Fibroblast of upper back skin (primary cell): Measurements from ENCODE around the gene APOL3.
"Not testable (repeated sequence)": the region's sequence is repeated elsewhere in the genome, so short reads cannot be mapped to it uniquely, and the experiment has no call there.

Experiments used
- DNase-seq: peaks from one replicate; pipeline ENCODE4 v3.0.0-alpha.2; 2013

Gene APOL3, protein sequence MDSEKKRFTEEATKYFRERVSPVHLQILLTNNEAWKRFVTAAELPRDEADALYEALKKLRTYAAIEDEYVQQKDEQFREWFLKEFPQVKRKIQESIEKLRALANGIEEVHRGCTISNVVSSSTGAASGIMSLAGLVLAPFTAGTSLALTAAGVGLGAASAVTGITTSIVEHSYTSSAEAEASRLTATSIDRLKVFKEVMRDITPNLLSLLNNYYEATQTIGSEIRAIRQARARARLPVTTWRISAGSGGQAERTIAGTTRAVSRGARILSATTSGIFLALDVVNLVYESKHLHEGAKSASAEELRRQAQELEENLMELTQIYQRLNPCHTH

DNA sequence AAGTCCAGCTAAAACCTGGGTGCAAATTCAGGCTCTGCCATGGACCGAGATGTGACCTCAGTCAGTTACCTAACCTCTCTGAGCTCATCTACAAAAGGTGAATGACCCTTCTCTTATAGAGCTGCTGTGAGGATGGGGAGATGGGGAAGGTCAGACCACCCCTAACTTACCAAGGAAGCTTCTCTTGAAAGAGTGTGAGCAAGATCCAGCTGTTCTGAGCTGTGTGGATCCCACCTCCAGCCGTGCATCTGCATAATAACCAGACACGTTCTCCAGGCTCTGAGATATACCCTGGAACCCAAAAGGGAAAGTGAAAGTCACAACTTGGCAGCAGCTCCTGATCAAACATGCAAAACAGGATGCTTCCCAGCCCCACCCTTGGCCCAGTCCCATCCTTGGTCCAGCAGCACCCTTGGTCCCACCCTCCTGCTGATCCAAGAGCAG lies at the start of gene APOL3:
APOL3 (minus strand) TSS at position 257 of the 444 bp plus-strand sequence. CDS start 11,700 bp downstream, outside the sequence.
- DNase-seq = peak; percentile 46

DNA sequence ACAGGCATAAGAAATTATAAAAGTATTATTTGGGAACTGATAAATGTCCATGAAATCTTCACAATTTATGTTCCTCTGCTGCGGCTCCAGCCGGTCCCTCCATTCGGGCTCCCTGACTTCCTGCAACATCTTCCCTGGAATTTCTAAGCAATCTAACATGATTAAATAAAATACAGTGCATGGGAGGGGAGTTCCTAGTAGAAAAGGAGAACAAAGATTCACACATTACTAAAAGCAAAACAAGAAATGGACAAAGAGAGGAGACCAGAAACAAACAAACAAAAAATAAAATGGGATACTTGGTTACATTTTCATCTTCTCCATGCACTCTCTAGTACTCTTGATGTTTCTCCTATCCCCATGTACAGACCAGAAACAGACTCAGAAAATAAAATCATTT lies 49.7 kb upstream of the APOL3 start:
- no peak for DNase-seq

DNA sequence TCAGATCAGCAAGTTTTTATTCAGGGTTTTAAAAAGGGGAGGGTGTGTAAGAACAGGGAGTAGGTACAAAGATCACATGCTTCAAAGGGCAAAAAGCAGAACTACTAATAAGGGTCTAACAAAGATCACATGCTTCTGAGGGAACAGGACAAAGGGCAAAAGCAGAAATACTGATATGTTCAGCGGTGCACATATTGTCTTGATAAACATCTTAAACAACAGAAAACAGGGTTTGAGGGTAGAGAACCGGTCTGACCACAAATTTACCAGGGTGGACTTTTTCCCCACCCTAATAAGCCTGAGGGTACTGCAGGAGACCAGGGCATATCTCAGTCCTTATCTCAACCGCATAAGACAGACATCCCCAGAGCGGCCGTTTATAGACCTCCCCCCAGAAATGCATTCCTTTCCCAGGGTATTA lies 48.9 kb upstream of the APOL3 start:
- not testable (repeated sequence) for DNase-seq

DNA sequence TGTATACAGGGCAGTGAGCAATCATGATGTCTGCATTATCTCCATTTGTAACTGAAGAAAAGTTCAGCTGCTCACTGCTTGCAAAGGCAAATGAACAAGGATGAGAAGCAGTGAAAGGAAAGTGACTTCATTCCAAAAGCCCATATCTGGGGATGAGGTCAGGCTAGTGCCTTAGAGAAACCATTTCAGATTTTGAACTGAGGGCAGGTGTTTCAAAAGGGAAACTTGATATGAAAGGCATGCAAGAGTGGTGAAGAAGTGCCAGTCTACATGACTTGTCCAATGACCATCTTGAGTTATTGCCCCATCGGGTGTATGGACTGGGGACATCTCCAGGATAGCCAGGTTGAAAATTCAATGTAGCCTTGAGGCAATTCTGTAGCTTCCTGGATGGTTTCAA lies 48.4 kb upstream of the APOL3 start:
- no peak for DNase-seq

DNA sequence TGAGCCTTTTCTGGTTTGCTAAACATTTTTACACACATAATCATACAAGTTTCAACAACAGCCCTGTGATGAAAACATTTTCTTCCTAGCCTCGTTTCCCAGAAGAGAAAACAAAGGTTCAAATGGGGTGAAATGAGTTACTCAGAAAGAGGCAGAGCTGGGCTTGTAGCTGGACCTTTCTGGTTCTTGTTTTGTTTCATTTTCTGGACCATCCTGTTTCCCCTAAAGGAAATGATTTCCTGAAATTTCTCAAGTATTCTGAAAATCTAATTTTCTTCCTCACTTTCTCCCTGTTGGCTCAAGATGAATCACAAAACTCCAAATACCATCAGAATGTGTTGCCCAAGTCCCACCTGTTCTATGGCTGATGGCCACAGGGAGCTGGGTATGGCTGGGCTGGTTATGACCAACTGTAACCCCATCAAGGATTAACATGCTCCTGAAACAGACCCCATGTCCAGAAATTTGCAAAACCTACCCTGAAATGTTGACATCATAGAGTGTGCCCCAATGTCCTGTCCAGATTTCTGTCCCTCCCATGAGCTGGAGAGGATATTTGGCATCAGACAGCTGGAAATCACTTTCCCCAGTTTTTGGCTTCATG lies 47.7 kb upstream of the APOL3 start:
- DNase-seq = no peak

DNA sequence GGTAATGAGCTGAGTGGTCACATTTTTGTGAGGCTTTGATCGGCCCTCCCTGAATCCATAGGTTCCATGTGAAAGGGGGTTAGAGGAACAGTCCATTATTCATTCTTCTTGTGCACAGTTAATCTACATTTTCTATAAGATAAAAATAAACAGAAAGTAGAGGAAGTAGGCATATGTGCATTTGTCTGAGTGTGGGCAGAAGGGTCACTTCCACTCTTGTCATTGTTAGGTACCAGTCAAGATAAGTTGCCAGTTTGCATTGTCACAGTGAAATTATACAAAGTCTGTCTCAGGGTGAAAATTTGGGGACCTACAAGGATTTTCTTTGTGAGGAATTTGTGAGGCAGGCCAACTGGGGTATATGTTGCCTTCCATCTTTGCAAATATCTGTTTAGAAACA lies 45.7 kb upstream of the APOL3 start:
- no peak for DNase-seq

DNA sequence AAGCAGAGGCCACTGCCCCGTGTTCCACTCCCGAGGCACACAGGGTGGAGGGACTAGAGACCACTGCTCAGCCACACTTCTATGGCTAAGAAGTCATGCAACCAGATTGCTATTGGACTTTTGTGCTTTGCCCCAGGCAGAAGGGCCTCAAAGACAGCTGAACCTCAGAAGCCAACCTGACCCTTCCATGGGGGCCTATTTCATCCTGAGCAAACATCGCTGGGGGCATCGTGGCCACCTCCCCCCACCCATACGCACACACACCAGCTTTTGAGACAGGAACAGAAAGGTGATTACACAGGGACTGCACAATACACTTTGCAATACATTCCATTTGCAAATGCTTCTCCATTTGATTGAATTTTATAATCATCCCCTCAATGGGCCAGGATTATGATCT lies 45.0 kb upstream of the APOL3 start:
- DNase-seq = not testable (repeated sequence)

DNA sequence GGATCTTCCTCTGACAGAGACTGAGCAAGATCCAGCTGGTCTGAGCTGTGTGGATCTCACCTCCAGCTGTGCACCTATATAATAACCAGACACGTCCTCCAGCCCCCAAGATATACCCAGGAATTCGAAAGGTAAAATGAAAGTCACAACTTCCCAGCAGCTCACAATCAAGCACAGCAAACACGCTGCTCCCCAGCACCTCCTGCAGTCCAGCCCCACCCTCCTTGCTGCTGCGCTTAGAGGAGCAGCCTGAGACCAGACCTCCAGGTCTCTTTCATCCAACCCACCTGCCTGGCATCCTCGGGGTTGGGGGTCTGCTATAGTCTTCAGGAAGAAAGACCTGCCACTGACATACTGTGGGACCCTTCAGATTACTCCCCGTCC lies 44.1 kb upstream of the APOL3 start:
- no peak for DNase-seq

DNA sequence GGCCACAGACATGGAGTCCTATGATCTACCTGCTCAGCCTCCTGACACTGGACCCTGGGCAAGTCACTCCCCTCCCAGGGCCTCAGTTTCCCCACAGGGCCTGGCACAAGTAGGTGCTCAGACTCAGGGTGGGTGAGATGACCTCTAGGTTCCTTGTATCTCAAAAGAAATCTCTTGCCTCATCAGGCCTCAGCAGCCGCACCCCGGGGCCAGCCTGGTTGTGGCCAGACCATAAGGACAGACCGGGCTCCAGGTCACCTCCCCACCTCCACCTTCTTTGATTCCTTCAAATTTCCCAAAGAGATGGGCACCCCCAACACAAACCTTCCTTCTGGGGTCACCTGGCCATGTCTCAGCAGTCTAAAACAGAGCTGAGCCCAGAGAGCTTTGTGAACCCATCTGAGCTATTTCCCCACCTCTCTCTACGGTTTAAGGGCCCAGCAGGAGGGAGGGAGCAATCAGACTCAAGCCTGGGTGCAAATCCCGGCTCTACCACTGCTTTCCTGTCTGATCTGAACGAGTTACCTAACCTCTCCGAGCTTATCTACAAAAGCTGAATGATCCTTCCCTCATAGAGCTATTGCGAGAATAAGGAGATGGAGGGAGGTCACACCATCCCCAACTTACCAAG lies 43.6 kb upstream of the APOL3 start:
- no peak for DNase-seq

DNA sequence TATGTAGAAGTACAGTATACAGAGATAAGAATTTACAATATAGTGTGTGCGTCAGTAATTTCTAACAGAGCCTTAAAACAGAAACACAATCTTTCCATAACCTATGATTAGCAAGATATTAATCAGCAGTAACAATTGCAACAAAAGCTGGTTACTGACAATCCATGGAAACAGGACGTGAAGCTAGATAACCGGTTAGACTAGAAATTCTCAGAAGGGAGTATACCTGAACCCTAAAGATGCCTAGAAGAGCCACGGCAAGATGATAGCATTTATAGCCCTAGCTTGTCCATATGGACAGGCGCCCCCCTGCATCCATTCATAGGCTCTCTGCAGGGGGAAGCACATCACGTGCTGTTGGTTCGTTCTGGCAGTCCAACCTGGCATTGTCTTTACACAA lies 42.9 kb upstream of the APOL3 start:
- not testable (repeated sequence) for DNase-seq

DNA sequence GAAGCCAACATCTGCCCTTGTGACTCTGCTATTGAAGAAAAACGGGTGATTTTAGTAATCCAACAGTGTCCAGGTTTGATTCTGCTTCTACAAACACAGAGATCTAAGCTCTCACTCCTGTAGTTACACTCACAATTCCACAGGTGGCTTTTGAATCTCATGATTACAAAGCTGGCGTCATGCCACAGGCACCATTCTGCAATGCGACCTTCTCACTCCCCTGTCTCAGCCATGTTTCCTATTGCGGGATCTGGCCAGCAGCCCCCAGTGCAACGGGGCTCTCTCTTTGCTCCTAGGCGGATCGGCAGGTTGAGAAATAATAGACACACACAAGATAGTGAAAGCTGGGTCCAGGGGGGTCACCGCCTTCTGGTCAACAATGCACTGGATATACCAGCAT lies 42.4 kb upstream of the APOL3 start:
- not testable (repeated sequence) for DNase-seq

DNA sequence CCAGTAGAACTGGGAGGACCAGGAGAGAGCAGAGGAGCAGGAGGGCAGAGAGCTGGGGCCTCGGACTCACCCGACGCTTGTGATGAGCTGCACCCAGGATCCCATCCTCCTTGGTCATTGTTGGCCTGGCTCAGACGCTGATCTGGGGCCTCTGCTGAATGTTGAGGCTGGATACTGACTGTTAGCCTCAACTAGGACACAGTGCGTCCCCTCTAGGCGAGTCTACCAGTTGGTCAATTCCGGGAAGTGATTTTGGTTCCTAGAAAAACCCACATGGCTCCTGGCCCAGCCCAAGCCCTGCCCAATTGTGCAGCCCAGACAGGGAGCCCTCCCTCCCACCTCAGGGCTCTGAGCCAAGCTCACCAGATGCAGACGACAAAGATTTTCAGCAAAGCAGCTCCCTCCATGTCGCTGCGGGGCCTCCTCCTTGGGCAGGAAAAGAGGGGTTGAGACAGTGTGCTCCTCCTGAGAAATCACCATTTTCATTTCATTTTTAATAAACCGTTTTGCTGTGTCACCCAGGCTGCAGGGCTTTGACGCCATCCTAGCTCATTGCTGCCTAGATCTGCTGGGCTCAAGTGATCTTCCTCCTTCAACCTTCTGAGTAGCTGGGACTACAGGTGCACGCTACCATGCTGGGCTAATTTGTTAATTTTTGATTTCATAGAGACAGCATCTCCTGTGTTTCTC lies 41.2 kb upstream of the APOL3 start, which contains the start of gene APOL4:
APOL4 (minus strand) TSS at position 180 of the 690 bp plus-strand sequence; CDS start at position 105, 75 bp downstream.
- peak; percentile 52 for DNase-seq

DNA sequence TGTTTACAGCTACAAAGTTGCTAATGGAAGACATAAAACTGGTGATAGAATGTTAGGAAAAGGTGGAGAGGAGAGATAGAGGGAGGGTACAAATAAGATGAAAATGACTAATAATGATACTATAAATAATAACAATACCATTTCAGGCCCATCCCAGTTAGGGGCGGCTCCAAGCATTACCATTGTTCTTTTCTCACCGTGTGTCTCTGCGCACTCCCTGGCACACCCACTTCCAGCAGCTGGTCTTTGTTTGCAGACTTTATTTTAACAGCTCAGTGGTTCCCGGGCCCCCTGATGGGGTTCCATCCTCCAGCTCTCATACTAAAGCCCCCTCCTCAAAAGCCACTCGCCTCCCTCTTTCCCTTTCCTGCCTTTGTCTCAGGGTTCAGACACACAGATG lies 40.5 kb upstream of the APOL3 start:
- not testable (repeated sequence) for DNase-seq

DNA sequence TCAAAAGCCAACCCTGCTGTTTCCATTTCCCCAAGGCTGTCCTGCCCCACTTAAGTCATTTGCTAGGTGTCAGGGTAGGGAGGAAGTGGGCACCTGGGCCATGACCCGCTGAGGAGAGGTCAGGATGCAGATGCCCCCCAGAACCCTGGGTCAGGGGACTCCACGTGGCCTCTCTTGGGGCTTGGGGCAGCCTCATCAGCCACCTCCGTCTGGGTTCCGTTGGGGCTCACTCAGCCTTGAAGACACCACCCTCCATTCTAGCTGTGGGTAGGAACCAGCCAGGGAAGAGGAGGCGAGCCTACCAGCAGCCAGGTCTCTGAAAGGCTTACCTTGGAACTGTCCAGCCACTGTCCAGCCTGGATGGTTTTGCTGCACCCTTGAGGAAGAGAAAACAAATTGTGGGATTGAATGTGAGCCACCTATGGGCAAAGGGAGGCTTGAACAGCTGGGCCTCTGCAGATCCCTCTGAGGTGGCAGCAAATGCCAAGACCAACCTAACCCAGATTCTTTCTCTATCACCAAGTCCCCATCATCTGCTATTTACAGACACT lies 38.5 kb upstream of the APOL3 start:
- no peak for DNase-seq

DNA sequence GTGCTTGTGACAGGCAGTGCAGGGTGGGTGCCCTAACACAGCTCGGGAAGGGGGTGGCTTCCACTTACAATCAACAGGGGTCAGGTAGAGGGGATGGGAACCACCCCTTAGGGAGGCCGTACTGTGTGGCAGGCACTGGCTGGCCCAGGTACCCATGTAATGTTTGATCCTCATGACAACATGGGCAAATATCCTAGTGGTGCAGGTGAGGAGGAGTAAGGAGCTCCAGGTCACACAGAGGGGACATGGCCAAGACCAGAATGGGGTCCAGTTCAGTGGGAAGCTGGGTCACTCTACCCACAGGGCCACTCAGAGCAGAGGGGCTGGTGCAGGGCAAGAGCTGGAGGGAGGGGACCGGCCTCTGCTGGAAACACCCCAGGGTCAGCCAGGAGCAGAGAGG lies 38.0 kb upstream of the APOL3 start:
- no peak for DNase-seq

DNA sequence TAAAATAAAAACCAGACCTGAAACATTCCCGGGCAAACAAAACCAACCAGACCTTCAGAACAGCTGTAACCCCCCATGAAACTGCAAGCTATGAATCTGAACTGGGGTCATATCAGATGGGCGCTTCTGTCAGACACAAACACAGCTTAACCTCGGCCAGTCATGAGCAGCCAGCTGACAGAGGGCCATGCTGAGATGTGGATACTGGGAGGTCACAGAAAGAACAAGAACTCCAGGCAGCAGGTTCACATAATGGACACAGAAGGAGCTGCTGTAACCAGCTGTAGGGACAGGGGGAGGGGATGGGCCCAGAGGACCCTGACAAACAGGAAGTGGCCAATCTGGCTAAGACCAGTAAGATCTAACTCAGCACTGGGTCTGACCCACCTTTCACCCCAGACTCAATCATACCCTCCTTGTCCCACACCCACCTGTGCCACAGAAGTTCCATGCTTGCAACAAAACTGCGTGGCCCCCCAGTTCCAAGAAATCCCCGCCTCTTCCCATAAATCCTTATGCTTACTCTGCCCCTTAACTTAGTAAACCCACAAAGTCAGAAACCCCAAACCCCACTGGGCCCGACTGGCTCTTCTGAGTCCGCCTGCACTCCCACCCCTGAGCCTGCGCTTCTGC lies 37.1 kb upstream of the APOL3 start:
- no peak for DNase-seq

DNA sequence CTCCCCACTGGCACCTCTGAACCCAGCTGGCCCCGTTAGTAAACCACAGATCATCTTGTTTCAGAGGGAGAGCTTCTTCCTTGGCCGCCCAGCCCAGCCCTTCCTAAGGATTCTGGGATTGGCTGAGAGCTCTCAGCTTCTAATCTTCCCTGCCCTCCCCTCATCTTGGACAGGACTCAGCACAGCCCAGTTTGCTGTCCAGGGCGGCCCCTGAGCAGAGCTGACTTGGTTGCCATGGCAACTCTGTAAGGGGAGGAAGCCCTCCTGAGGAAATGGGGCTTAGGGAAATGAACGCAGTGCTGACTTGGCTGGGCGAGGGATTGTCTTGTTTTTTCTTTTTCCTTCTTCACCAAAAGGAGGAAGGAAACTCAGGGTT lies 36.5 kb upstream of the APOL3 start:
- DNase-seq = peak; percentile 89

DNA sequence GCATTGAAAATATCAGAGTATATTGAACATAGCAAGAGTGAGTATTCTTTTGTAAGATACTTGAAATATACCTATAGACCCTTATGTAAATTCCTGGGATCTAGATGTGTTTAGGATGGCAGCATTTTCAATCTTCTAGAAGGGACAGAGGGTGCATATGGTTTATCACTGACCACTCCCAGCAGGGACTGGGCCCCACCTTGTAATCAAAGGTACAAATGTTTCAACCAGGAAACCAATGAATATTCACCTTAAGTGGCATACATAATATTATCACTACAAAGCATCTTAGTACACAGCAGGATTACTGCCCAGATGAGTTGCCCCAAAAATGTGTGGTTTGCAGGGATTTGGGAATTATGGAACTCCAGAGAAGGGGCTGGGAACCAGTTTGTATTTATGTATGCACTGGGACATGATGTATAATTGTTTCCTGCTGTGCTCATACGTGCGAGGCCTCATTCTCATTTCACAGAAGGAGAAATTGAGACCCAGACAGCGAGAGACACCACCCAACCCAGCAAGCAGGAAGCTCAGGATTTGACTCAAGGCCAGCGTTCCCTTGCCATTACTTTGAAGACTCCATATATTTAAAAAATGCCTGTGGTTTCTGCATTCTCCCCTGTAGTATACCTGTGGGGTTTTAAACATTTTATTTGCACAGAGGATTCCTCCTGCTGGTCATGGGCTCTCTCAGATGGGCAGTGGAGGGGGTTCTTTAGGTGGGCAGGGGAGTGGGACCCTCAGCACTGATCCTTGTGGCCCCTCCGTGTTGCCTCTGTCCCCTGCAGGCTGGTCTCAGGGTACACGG lies 35.9 kb upstream of the APOL3 start:
- peak; percentile 58 for DNase-seq

DNA sequence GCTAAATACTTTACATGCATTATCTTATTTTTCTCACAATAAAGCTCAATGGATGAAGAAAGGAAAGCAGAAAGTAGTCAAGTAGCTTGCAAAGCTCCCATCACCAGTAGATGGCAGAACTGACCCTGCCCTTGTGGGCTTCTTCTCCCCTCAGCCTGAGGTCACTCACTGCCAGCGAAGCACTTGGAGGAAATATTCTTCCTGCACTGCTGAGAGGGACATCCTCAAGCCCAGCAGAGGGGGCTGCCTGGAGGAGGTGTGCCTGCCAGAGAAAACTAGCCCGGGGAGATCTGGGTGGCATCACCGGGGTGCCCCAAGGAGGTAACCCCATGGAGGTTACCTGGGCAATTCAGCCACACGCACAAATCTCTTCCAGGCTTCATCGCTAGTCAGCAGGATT lies 34.4 kb upstream of the APOL3 start:
- DNase-seq = peak; percentile 81

DNA sequence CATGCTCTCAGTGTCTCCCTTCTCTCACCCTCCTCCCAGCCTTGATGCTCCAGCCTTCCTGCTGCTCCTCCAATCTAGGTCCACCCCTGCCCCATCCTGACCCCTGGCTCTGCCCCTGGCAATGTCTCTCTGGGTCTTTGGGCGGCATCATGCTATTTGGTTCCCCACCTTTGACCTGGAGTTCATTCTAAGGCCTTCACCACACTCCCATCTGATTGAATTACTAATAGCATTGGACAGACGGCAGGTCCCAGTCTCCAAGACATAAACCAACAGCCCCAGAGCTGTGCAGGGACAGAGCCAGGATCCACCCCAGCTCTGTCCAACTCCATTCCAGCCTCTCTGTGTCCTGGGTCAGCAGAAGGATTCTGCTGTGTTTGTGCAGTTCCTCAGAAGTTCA lies 33.8 kb upstream of the APOL3 start:
- no peak for DNase-seq

DNA sequence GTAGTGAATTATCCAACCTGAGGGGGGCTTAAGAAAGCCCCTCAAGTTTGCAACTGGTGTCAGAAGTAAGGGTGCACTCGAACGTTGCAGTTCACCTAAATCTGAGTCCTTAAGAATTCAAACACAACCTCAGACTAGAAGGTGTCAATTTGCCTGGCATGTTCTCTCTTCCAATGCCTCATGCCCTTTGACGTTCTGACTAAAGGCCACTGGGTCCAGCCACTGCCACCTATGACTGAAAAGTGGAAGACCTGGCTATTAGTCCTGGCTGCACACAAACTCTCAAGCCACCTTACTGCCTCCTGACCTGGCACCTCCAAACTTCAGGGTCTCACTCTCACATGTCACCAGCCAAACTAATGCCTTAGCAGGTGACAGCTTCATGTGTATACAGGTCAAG lies 33.0 kb upstream of the APOL3 start:
- DNase-seq = no peak

DNA sequence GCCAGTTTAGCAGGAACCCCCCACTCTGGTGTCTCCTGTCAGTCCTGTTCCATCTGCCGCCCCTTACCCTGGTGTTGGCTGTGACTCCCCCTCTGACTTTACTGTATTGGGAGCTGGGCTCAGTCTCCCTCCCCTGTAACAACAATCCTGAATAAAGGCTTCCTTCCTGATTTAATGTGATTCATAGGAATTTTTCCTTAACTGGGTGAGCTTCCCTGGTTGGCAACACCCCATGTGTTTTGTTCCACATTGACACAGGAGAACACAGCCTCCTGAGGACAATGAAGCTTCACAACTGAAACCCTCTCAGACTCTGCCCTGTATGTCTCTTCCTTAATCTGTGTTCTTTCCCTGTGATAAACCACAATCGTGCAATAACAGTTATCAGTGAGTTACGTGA lies 32.6 kb upstream of the APOL3 start:
- DNase-seq = no peak
